Measurements from ENCODE around the gene CRYBG3. TPM values are rescaled to one million over a fixed set of nuclear protein-coding genes. Genes with fewer than 3 reads are reported as not detected.

Gene CRYBG3
- total and polyA plus RNA-seq, 2 donors from 2014 or later, result 3.1 to 20.7 TPM

- no peak for FAIRE-seq
Measured at GRCh38 chr3:97892852-97893251, 71.0 kb downstream of the CRYBG3 start.

GRCh38 chr3:97895216-97895615 is 73.4 kb downstream of the CRYBG3 start:
- no peak for TF ChIP-seq CTCF (IDR thresholded peaks at IDR 0.05; ENCODE audit: borderline replicate concordance, extremely low read depth, insufficient read depth)
- intact Hi-C loops (cut with DNase I), result no loop called here
- FAIRE-seq (no peak), DNase-seq (no peak)
- Histone ChIP-seq H3K9ac (ENCODE audit: low read length in 3 of 3) (no peak overlapping the region), H3K27ac (ENCODE audit: low read depth in 2 of 2, low read length in 2 of 2) (no peak overlapping the region), H3K4me3 (ENCODE audit: low read length in 3 of 3) (no peak overlapping the region), H3K36me3 (ENCODE audit: control insufficient read depth in 2 of 3, insufficient read depth in 3 of 3, low read length in 3 of 3) (no peaks in the 10 kb centered on the region), H3K27me3 (ENCODE audit: control insufficient read depth, insufficient read depth, low read length) (no peaks in the 10 kb centered on the region), H3K4me1 (ENCODE audit: control insufficient read depth in 2 of 3, insufficient read depth in 2 of 3, low read depth in 1 of 3, low read length in 3 of 3) (no peaks in the 10 kb centered on the region), H3K9me3 (ENCODE audit: control insufficient read depth in 2 of 3, insufficient read depth in 1 of 3, low read length in 3 of 3) (no peaks in the 10 kb centered on the region)

More at GRCh38 chr3:97892852-97893251, 71.0 kb downstream of the CRYBG3 start:
- no peaks in the 10 kb centered on the region for H3K27me3 ChIP-seq (ENCODE audit: control insufficient read depth, insufficient read depth, low read length)
- peaks cover 0 to 5% (median 5%) of the 10 kb centered on the region in 3 donors for H3K36me3 ChIP-seq (ENCODE audit: control insufficient read depth in 2 of 3, insufficient read depth in 3 of 3, low read length in 3 of 3)
- no peak overlapping the region for H3K27ac ChIP-seq (ENCODE audit: low read depth in 2 of 2, low read length in 2 of 2)
- H3K4me3 ChIP-seq (ENCODE audit: low read length in 3 of 3), result no peak overlapping the region
- no peak for TF ChIP-seq CTCF (IDR thresholded peaks at IDR 0.05; ENCODE audit: borderline replicate concordance, extremely low read depth, insufficient read depth)
- DNase-seq, result no peak
- intact Hi-C loops (cut with DNase I), result no loop called here
- H3K9me3 ChIP-seq (ENCODE audit: control insufficient read depth in 2 of 3, insufficient read depth in 1 of 3, low read length in 3 of 3), result no peaks in the 10 kb centered on the region
- no peak overlapping the region for H3K9ac ChIP-seq (ENCODE audit: low read length in 3 of 3)
- no peaks in the 10 kb centered on the region for H3K4me1 ChIP-seq (ENCODE audit: control insufficient read depth in 2 of 3, insufficient read depth in 2 of 3, low read depth in 1 of 3, low read length in 3 of 3)

- Histone ChIP-seq H3K27ac (ENCODE audit: low read depth in 2 of 2, low read length in 2 of 2) (no peak overlapping the region), H3K27me3 (ENCODE audit: control insufficient read depth, insufficient read depth, low read length) (no peaks in the 10 kb centered on the region), H3K9me3 (ENCODE audit: control insufficient read depth in 2 of 3, insufficient read depth in 1 of 3, low read length in 3 of 3) (no peaks in the 10 kb centered on the region), H3K9ac (ENCODE audit: low read length in 3 of 3) (no peak overlapping the region), H3K4me3 (ENCODE audit: low read length in 3 of 3) (no peak overlapping the region), H3K36me3 (ENCODE audit: control insufficient read depth in 2 of 3, insufficient read depth in 3 of 3, low read length in 3 of 3) (no peaks in the 10 kb centered on the region), H3K4me1 (ENCODE audit: control insufficient read depth in 2 of 3, insufficient read depth in 2 of 3, low read depth in 1 of 3, low read length in 3 of 3) (no peaks in the 10 kb centered on the region)
- no peak for TF ChIP-seq CTCF (IDR thresholded peaks at IDR 0.05; ENCODE audit: borderline replicate concordance, extremely low read depth, insufficient read depth)
- intact Hi-C loops (cut with DNase I), result no loop called here
- DNase-seq (no peak), FAIRE-seq (no peak)
Measured at GRCh38 chr3:97896129-97896528, 74.3 kb downstream of the CRYBG3 start.

GRCh38 chr3:97896547-97896946 is 74.7 kb downstream of the CRYBG3 start:
- no peak for FAIRE-seq
- no peak overlapping the region for H3K9ac ChIP-seq (ENCODE audit: low read length in 3 of 3)

More at GRCh38 chr3:97896547-97896946, 74.7 kb downstream of the CRYBG3 start:
- no peak overlapping the region for H3K27ac ChIP-seq (ENCODE audit: low read depth in 2 of 2, low read length in 2 of 2)
- DNase-seq, result no peak
- H3K36me3 ChIP-seq (ENCODE audit: control insufficient read depth in 2 of 3, insufficient read depth in 3 of 3, low read length in 3 of 3), result no peaks in the 10 kb centered on the region
- H3K9me3 ChIP-seq (ENCODE audit: control insufficient read depth in 2 of 3, insufficient read depth in 1 of 3, low read length in 3 of 3), result no peaks in the 10 kb centered on the region
- H3K4me1 ChIP-seq (ENCODE audit: control insufficient read depth in 2 of 3, insufficient read depth in 2 of 3, low read depth in 1 of 3, low read length in 3 of 3), result no peaks in the 10 kb centered on the region
- no peak overlapping the region for H3K4me3 ChIP-seq (ENCODE audit: low read length in 3 of 3)
- TF ChIP-seq CTCF (IDR thresholded peaks at IDR 0.05; ENCODE audit: borderline replicate concordance, extremely low read depth, insufficient read depth), result no peak
- intact Hi-C loops (cut with DNase I), result no loop called here
- no peaks in the 10 kb centered on the region for H3K27me3 ChIP-seq (ENCODE audit: control insufficient read depth, insufficient read depth, low read length)

Data from kidney (tissue), 14 donors.